NCI-H2227 (cell line): ENCODE measurements around the gene GPR78.

Experiments
- DNase-seq: peaks from one replicate; lab custom pipeline; 2025; ENCODE audit not compliant: unreplicated experiment; lab: John Stamatoyannopoulos, UW

GPR78 gene

DNA sequence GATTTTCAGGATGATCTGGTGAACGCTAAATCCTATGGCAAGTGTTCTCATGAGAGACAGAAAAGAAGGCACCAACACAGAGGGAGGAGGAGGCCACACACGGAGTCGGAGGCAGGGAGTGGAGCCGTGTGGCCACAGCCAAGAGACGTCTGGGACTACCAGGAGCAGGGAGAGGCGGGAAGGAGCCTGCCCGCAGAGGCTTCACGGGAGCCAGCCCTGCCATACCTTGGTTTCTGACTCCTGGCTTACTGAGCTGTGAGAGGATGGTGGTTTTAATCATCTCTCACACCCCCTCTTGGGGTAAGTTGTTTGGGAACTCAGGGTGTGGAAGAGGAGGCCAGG is 33.5 kb upstream of the GPR78 start:
- no peak for DNase-seq

DNA sequence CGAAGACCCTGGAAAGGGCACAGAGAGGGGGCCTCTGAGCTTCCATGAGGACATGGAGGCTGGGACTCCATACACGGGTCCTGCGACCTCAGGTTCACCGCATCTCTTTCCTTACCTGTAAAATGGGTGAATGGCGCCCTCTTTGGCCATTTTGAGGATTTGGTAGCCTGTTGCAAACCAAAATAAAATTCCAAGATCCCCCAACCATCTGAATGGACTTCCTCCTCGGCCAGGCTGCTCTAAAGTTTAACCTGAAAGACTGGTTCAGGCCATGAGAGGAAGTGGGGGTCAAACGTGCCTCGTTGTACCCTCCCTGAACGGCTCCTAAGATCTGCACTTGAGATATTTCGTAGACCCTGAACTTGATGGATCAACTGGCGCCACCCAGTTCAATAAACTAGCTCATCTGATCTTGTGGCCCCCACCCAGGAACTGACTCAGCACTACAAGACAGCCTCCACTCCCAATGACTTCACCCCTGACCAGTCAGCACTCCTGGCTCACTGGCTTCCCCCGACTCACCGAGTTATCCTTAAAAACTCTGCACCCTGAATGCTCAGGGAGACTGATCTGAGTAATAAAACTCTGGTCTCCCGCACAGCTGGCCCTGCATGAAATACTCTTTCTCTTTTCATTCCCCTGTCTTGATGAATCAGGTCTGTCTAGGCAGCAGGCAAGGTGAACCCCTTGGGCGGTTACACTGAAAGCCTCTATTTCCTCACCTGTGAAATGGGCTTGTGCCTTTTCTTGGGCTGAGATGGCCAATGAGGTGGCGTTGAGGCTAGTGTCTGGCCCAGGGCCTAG is 32.9 kb upstream of the GPR78 start:
- no peak for DNase-seq

DNA sequence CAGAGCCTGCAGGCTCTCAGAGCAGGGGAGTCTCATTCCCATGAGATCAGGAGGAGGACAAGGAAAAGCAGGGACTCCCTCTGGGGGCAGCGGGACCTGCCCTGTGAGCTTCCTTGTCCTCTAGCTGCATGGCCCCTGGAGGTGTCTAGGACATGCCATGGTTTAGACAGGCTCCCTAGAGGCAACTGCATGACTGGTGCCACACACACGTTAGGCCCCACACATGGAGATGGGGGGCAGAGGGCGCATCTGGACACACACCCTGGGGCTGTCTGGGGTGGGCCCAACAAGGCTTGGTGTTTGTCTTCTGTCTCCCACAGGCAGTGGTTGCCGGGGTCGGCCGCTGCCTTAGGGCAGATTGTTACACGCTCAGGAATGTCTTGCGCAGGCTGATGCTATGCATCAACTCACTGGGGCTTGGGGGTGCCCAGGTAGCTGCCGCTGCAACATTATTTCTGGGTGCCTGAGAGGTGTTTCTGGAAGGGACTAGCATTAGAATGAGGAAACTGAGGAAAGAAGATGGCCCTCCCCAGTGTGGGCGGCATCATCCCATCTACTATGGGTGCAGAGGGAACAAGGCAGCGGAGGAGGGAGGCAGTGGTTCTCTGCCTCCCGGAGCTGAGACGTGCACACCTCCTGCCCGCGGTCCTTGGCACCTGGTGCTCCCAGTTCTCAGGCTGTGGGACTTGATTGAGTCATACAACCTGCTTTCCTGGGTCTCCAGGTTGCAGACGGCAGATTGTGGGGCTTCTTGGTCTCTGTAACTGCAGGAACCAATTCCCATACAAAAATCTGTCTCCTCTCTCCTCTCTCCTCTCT is 32.1 kb upstream of the GPR78 start:
- DNase-seq: no peak

DNA sequence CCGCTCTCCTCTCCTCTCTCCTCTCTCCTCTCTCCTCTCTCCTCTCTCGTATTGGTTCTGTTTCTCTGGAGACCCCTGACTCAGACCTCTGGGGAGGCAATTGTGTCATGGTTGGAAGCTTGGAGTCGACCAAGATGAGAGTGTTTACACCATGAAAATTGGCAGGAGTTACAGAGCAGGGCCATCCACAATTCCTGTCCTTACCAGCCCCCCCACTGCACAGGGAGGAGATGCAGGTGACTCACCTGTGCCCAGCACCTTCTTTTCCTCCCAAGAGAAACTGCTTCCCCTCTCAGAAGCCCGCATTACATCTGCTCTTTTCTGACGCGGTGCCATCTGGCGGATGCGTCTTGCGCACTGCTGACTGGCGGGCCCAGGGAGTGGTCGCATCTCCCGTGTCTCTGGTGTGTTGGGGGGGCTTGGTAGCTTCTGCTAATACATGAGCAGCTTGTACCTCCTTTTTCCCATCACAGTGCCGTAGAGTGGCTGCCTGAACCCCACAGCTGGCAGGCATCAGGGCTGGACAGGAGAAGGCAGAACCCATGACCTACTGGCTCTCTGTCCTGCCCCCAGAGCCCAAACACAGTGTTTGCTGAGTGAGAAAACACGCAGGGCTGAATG is 31.4 kb upstream of the GPR78 start:
- no peak for DNase-seq

DNA sequence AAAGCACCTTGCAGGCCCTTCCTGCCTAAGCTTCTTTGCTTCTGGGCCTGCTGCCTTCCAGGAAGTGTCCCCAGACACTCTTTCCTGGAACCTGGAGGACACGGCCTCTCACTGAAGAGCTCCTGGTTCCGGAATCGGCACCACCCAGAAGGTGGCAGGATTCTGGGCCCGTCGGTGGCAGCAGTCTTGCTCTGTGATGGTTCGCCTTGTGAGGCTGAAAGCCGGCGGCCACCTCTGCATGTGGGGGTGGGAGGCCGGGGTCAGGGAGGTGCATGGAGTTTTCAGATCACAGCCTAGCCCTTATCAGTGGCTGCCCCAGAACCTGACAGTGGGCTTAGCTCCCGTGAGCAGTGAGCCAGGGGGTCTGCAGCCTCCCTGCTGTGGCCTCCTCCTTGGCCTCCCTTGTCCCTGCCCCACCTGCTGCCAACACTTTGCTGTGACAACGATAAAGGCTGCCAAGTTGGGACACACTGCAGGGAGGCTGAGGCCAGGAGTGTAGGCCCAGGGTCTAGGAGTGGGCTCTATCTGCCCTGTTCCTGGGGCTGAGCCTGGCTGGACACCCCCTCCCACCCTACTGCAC is 30.8 kb upstream of the GPR78 start:
- no peak for DNase-seq

DNA sequence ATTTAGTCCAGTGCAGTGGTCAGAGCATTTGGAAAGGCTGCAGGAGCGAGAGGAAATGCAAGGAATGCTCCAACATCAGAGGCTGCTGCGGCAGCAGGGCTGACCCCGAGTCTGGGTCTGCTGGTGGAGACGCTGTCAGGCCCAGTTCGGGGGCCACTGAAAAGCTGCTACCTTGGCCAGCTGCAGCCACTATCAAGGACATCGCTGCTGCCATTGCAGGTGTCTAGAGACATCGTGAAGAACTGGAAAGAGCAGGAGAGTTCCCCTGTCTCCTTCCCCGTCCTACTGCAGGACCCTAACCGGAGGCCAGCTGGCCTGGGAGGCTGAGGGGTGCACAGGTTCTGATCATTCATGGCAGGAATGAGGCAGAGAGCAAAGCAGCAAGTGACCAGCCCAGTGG is 29.5 kb upstream of the GPR78 start:
- no peak for DNase-seq

DNA sequence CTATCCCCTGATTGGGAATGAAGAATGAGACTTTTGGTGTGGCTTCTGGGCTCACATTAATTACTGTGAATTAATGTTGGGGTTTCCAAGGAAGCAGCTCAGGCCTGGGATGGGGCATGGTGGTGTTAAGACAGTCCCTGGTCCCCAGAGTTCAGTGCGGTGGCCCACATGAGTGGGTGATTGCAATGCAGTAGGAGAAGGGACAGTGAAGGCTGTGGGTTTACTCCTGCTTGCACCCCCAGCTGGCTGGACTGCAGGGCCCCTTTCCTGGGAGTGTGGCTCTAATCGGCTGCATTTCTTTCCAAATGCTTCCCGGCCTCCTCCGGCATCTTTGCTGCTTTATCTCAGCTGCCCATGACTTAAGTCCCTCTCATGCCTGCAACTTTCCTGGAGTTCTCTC is 28.2 kb upstream of the GPR78 start:
- DNase-seq: no peak

DNA sequence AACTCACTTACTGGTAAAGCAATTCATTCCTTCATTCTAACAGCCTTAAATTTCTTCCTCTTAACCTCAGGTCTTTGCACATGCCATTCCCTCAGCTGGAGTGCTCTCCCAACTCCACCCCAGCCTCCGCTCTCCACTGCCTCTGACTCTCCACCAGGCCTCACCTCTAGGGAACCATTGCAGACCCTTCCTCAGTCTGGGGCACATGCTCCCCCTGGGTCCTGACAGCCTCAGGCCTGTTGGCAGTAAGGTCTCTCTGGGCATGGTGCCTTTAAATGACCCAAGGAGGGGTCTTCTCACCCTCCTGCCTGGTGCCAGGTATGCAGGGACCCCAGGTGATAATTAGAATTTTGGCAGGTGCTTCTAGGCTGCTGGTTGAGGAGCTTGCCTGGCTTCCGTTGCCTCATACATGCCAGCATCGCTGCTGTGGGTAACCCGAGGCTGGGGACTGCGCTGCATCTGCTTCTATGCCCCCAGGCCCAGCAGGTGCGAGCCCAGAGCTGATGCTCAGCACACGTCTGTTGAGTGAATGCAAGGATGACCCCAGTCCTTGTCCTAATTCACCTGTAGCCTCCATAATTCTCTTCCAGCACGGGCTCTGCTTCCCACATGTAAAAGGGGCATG is 27.5 kb upstream of the GPR78 start:
- DNase-seq: no peak

DNA sequence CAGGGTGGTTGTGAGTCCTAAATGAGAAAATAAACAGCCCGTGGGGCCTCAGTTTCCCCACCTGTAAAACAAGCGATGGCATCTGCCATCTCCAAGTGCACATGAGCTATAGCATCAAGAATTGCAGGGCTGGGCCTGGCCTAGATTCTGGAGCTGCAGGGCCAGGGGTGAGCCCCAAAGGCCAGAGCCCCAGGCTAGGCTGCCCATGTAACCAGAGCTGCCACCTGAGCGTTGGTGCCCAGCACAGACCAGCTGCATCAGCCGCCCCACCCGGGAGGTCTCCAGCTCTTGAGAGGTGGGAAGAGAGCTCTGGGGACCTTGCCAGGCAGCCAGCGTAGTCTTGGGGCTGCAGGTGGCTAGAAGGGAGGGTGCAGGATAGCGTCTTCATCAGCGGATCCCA is 27.0 kb upstream of the GPR78 start:
- DNase-seq: no peak

DNA sequence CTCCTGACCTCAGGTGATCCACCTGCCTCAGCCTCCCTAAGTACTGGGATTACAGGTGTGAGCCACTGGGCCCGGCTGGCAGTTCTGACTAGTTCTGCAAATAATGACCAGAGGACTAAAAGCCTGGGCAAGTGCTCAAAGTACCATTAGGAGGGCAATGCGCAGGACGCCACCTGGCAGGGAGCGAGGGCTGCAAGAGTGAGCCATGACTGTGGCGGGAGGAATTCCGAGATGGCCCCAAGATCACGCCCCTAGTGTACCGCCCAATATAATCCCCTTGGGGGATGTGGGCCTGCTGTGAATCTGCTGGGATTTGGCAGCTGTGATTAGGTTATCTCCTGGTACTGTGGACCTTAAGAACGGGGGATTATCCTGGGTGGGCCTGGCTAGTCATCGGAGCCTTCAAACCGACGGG is 26.2 kb upstream of the GPR78 start:
- DNase-seq: no peak

DNA sequence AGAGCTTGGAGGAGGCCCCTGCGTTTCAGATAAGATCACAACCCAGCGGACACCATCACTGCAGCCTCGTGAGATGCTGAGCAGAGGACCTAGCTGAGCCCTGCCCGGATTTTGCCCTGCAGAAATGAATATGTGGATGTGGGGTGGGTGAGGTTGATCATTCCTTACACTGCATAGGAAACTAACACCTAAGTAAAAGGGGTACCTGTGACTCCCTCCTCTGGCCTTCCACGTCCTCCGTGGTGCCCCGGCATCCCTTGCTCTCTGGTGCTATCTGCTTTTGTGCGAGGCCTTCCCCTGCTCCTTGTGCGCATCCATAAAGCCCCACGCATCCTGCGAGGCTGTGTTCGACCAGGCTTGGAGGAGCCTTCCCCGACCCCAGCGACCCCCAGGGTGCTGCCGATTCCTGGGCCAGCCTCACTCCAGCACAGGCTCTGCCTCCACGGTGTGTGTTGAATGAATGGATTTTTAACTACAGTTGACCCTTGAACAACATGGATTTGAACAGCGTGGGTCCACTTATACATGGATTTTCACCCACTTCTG is 25.6 kb upstream of the GPR78 start:
- DNase-seq: no peak

DNA sequence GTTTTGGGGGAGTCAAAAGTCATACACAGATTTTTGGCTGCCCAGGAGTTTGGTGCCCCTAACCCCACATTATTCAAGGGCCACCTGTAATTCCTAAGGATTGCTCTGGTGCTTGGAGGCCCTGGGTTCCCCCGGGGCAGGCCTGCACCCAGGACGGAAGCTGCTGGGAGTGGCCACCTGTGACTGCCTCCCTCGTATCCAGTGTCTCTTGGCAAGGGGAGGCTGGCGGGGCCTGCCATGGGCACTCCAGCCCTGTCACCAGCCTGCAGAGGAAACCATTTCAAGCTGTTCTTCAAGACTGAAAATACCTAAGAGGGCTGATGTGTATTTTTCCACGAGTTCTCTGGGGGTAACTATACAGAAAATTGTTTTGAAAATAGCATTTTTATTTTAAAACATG is 24.5 kb upstream of the GPR78 start:
- DNase-seq: no peak

DNA sequence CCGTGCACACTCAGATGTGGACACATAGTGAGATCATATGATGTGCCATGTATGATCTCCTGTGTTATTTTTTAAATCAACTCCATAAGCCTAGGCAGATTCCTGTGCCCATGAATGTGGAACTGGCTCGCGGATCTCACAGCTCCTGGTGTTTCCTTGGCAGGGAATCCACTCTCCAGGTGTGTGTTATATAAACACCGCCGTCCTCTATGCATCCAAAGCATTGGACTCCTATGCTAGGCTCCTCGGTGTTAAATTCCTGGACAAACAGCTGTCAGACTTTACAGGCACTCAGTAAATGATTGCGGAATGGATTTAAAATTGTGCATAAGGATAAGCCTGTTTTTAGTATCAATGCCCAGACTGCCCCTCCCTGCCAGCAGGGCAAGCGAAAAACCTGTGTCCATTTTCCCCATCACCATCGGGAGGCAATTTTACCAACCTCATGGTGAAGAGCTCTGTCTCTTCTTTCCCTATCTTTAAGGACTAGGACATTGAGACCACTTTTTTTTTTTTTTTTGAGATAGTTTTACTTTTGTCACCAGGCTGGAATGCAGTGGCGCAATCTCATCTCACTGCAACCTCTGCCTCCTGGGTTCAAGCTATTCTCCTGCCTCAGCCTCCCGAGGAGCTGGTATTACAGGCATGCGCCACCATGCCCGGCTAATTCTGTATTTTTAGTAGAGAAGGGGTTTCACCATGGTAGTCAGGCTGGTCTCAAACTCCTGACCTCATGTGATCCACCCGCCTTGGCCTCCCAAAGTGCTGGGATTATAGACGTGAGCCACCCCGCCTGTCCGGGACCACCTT is 23.6 kb upstream of the GPR78 start:
- no peak for DNase-seq

DNA sequence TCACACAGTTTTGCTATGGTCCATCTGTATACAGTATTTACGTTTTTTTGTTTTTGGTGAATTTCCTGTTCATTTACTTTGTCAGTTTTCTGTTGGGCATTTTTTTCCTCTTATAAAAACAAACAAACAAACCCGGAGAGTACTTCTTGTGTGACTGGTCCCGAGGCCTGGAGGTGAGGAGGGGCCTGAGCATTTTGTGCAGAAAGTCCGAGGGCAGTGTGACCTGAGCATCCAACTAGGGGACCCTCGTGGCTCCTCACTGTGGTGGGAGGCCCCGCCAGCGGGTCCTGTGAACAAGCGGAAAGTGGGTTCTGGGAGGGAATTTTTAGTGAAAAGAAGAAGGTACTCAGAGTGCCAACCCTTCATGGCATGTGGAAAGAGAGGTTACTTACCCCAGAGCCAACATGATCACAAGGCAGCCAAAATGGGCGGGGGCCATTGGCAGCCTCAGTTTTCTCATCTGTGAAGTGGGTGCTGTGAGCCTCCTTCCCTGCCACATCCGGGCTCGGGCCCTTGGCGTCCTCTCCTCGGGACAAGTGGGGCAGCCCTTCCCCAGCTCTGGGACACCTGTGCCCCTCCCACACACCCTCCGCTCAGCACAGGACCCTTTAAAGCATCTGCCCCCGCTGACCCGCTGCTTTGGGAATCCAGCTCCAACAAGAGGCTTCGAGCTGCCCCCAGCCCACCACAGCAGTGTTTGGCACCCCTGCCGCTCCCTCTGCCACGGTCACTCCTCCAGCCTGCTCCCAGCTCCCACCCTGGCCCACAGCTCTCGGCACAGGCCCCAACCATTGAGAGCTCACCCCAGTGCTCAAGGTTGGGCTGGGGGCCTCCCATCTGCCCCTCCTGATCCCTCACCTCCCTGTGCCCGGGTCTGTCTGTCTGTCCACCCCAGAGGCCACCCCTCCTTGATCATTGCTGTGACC is 22.8 kb upstream of the GPR78 start:
- DNase-seq: no peak

DNA sequence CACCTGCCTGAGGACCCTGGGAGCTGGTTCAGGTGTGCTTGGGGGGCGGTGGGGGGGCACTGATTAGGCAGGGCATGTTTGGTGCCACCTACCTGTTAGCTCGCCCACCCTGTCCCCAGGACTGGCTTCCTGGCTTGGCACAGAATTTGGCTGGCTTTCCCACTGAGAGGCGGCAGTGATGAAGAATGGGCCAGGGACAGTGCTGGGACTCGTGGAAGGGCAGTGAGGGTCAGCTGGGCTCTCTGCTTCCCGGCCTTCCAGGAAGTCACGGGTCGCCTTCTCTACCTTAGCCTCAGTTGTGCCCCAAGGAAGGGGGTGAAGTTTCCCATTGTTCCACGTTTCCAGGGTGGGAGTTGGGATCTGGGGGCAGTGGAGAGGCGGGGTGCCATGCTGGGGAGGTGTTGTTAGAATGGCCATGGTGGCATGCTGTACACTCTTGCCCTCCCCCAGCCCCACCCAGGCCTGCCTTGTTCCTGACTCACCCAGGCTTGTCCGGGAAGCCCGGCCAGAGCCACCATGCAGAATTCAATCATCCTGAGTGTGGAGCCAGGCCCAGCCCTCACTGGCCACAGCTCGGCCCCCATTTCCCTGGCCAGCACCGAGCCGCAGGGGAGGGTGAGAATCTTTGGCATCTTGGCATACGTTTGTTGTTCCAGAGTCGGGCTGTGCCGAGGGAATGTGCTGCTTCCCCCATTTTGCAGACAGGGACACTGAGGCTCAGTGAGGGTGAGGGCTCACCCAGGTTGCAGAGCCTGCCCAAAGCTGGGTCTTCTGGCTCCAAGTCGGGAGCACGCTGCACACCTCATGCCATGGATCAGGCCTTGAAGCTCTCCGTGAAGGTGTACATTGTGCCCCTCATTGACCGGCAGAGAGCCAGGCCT is 21.9 kb upstream of the GPR78 start:
- no peak for DNase-seq

DNA sequence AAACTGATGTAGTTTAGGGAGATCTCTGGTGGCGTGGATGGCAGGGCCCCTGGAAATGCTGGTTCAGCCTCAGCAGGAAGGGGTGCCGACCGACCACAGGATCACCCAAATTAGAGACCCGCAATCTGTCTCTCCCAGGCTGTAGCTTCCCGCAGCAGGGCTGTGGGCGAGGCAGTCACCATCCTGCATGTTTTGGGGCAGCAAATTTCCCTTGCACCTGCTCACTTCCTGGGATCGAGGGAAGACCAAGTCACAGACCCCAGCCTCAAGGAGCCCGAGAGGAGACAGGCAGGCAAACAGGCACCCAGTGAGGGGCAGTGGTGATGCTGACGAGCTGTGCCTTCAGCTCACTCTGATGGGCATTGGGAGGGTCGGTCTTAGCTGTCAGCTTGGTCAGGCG is 21.2 kb upstream of the GPR78 start:
- no peak for DNase-seq

DNA sequence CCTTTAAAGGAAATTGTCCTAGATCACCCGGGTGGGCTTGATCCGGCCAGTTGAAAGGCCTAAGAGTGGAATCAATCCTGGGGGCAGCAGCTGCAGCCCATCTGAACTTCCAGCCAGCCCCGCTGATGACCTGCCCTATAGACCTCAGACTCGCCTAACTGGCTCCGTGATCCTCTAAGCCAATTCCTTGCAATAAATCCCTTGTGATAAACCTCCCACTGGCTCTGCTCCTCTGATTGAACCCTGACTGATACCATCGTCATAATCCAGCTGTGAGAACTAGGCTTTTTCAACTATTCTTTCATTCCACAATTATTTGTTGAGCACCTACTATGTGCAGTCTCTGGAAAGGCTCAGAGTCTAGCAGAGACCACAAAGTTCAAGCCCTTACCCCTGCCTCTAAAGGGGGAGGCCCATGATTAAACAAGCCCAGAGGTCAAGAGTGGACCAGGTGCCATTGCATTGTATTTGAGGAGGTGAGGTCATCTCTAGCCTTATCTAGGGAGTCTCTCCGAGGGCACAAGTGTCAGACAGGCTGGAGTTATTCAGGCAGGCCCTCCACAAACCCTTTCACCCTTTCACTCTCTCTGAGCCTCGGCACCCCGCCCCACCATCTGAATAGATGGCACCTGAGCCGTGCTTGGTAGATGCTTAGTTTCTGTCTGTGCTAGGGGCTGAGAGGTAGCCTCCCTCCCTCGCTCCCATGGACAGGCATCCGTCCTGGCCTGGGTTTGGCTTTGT is 20.5 kb upstream of the GPR78 start:
- DNase-seq: no peak
